ENCODE data around the gene RAB3GAP1.

Gene RAB3GAP1

DNA sequence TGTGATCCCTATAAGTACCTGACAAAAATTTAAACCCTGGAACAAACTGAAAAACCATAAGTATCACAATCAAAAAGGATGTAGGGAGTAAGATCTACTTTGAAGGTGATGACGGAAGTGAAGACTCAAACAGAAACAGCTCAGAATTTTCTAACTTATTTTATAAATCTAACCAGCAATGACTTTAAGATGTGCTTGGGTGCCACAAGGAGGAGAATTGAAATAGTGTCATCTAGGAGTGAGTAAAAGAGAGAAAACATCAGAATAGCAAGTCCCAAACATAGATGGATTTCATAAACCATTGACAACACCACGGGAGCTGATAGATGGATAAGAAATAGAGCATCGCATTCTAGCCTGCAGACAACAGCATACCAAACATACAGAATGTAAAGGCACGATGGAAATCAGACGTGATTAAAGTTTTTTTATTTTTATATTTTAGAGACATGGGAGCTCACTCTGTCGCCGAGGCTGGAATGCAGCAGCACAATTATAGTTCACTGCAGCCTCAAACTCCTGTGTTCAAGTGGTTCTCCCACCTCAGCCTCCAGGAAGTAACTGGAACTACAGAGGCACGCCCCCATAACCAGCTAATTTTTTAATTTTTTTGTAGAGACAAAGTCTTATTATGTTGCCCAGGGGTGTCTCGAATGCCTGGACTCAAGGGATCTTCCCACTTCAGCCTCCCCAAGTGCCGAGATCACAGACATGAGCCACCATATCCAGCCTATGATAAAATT is 41.7 kb upstream of the RAB3GAP1 start:
- no peak for TF ChIP-seq POLR2A (IDR thresholded peaks at IDR 0.05; ENCODE audit: extremely low read depth, insufficient read length)
- TF ChIP-seq MAX (IDR thresholded peaks at IDR 0.05; ENCODE audit: low read depth, low read length), result no peak
- TF ChIP-seq CTCF (IDR thresholded peaks at IDR 0.05; ENCODE audit: low read depth, low read length), result no peak
- TF ChIP-seq MYC (IDR thresholded peaks at IDR 0.05; ENCODE audit: low read depth, low read length), result no peak
- H3K4me3 ChIP-seq (ENCODE audit: low read depth, low read length), result no peak overlapping the region
- DNase-seq (ENCODE audit: low read depth), result no peak

GRCh38 chr2:135011633-135012032 is 40.5 kb upstream of the RAB3GAP1 start:
- no peak for DNase-seq (ENCODE audit: low read depth)
- TF ChIP-seq MAX (IDR thresholded peaks at IDR 0.05; ENCODE audit: low read depth, low read length) (no peak), POLR2A (IDR thresholded peaks at IDR 0.05; ENCODE audit: extremely low read depth, insufficient read length) (no peak), CTCF (IDR thresholded peaks at IDR 0.05; ENCODE audit: low read depth, low read length) (no peak), MYC (IDR thresholded peaks at IDR 0.05; ENCODE audit: low read depth, low read length) (no peak)
- no peak overlapping the region for H3K4me3 ChIP-seq (ENCODE audit: low read depth, low read length)

- no peak overlapping the region for H3K4me3 ChIP-seq (ENCODE audit: low read depth, low read length)
- DNase-seq (ENCODE audit: low read depth), result no peak
- TF ChIP-seq CTCF (IDR thresholded peaks at IDR 0.05; ENCODE audit: low read depth, low read length), result no peak
- TF ChIP-seq POLR2A (IDR thresholded peaks at IDR 0.05; ENCODE audit: extremely low read depth, insufficient read length), result no peak
- no peak for TF ChIP-seq MYC (IDR thresholded peaks at IDR 0.05; ENCODE audit: low read depth, low read length)
- no peak for TF ChIP-seq MAX (IDR thresholded peaks at IDR 0.05; ENCODE audit: low read depth, low read length)
Observed at GRCh38 chr2:135021618-135022017, 30.5 kb upstream of the RAB3GAP1 start.

DNA sequence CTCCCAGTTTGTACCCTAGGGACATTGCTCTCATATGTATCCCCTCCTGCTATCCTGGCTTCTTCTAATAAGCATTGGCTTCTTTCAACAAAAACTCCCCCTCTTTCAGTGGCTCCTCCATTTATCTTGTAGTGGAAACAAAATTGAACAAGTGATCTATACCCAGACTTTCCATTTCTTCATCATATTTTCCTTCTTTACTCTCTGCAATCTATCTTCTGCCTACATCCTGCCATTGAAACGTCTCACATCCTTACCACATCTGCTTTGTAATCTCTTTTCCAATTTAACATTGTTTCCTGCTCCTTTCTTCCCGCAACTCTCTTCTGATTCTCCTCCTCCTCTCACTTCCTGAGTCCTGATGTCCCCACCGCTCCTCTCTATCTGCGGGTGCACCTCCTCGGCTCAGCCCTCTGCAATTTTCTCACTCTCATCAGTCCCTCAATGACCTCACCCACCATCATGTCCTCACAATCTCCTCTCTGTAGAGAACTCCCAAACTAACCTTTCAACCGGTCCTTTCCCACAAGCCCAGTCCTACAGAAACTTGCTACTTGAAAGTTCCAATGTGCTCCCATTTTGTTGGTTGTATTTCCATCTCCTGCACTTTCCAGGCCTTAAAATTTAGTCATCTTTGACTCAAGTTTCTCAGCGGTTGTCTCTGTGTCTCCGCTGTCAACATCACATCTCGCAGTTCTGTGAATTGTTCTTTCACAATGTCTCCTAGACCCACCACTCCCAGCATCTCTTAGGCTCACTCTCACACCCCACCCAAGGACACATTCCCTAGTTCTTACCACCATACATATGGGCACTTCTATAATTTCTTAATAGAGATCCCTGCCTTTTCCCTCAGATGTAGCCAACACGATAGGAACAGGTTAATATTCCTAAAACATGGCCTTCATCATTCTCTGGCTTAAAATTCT is 28.9 kb upstream of the RAB3GAP1 start:
- no peak for TF ChIP-seq MYC (IDR thresholded peaks at IDR 0.05; ENCODE audit: low read depth, low read length)
- no peak for TF ChIP-seq CTCF (IDR thresholded peaks at IDR 0.05; ENCODE audit: low read depth, low read length)
- no peak for TF ChIP-seq POLR2A (IDR thresholded peaks at IDR 0.05; ENCODE audit: extremely low read depth, insufficient read length)
- TF ChIP-seq MAX (IDR thresholded peaks at IDR 0.05; ENCODE audit: low read depth, low read length), result no peak
- no peak for DNase-seq (ENCODE audit: low read depth)
- H3K4me3 ChIP-seq (ENCODE audit: low read depth, low read length), result no peak overlapping the region

GRCh38 chr2:135023886-135024485 is 28.1 kb upstream of the RAB3GAP1 start:
- no peak for TF ChIP-seq CTCF (IDR thresholded peaks at IDR 0.05; ENCODE audit: low read depth, low read length)
- TF ChIP-seq MAX (IDR thresholded peaks at IDR 0.05; ENCODE audit: low read depth, low read length), result no peak
- TF ChIP-seq POLR2A (IDR thresholded peaks at IDR 0.05; ENCODE audit: extremely low read depth, insufficient read length), result no peak
- H3K4me3 ChIP-seq (ENCODE audit: low read depth, low read length), result no peak overlapping the region
- DNase-seq (ENCODE audit: low read depth), result no peak

All from NB4 (cell line).